Measurements from ENCODE around the gene CDX2.

DNA sequence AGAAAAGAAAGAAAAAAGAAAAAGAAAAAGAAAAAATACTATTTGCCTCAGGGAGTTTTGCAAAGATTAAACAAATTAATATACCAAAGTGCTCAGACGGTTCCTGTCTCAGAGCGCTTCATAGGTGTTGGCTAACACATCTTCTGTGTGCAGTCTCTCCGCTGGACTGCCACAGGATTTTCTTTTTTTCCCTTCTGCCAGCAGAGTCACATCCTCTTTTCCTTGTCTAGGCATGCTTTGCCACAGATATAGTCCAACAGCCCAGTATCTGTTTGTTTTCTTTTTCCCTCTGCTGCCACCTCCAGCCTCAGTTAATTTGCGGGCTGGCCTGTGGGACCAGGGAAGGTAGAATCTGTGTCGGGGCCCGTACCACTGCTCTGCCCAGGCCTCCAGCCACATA is 22.8 kb upstream of the CDX2 start:
- TF ChIP-seq, protein P1, sequence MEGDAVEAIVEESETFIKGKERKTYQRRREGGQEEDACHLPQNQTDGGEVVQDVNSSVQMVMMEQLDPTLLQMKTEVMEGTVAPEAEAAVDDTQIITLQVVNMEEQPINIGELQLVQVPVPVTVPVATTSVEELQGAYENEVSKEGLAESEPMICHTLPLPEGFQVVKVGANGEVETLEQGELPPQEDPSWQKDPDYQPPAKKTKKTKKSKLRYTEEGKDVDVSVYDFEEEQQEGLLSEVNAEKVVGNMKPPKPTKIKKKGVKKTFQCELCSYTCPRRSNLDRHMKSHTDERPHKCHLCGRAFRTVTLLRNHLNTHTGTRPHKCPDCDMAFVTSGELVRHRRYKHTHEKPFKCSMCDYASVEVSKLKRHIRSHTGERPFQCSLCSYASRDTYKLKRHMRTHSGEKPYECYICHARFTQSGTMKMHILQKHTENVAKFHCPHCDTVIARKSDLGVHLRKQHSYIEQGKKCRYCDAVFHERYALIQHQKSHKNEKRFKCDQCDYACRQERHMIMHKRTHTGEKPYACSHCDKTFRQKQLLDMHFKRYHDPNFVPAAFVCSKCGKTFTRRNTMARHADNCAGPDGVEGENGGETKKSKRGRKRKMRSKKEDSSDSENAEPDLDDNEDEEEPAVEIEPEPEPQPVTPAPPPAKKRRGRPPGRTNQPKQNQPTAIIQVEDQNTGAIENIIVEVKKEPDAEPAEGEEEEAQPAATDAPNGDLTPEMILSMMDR (IDR thresholded peaks at IDR 0.05; ENCODE audit: low read depth, low read length, missing input control) = no peak
- TF ChIP-seq GABPA (IDR thresholded peaks at IDR 0.05 in 1 of 2, conservative IDR thresholded peaks at IDR 0.05 in 1 of 2) (no peak), SP1 (IDR thresholded peaks at IDR 0.05) (no peak), FOXA1 (IDR thresholded peaks at IDR 0.05) (no peak), EGR1 (IDR thresholded peaks at IDR 0.05; ENCODE audit: low read depth in 2 of 2) (no peak), TAF1 (conservative IDR thresholded peaks at IDR 0.05) (no peak), RAD21 (IDR thresholded peaks at IDR 0.05) (no peak), YY1 (IDR thresholded peaks at IDR 0.05) (no peak), HNF4A (conservative IDR thresholded peaks at IDR 0.05) (no peak)
- TF ChIP-seq, protein P2, sequence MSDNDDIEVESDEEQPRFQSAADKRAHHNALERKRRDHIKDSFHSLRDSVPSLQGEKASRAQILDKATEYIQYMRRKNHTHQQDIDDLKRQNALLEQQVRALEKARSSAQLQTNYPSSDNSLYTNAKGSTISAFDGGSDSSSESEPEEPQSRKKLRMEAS (IDR thresholded peaks at IDR 0.05) = no peak
- TF ChIP-seq, protein P3, sequence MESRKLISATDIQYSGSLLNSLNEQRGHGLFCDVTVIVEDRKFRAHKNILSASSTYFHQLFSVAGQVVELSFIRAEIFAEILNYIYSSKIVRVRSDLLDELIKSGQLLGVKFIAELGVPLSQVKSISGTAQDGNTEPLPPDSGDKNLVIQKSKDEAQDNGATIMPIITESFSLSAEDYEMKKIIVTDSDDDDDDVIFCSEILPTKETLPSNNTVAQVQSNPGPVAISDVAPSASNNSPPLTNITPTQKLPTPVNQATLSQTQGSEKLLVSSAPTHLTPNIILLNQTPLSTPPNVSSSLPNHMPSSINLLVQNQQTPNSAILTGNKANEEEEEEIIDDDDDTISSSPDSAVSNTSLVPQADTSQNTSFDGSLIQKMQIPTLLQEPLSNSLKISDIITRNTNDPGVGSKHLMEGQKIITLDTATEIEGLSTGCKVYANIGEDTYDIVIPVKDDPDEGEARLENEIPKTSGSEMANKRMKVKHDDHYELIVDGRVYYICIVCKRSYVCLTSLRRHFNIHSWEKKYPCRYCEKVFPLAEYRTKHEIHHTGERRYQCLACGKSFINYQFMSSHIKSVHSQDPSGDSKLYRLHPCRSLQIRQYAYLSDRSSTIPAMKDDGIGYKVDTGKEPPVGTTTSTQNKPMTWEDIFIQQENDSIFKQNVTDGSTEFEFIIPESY (IDR thresholded peaks at IDR 0.05) = no peak
- TF ChIP-seq, protein P4, sequence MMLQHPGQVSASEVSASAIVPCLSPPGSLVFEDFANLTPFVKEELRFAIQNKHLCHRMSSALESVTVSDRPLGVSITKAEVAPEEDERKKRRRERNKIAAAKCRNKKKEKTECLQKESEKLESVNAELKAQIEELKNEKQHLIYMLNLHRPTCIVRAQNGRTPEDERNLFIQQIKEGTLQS (IDR thresholded peaks at IDR 0.05) = no peak
- TF ChIP-seq, protein P5, sequence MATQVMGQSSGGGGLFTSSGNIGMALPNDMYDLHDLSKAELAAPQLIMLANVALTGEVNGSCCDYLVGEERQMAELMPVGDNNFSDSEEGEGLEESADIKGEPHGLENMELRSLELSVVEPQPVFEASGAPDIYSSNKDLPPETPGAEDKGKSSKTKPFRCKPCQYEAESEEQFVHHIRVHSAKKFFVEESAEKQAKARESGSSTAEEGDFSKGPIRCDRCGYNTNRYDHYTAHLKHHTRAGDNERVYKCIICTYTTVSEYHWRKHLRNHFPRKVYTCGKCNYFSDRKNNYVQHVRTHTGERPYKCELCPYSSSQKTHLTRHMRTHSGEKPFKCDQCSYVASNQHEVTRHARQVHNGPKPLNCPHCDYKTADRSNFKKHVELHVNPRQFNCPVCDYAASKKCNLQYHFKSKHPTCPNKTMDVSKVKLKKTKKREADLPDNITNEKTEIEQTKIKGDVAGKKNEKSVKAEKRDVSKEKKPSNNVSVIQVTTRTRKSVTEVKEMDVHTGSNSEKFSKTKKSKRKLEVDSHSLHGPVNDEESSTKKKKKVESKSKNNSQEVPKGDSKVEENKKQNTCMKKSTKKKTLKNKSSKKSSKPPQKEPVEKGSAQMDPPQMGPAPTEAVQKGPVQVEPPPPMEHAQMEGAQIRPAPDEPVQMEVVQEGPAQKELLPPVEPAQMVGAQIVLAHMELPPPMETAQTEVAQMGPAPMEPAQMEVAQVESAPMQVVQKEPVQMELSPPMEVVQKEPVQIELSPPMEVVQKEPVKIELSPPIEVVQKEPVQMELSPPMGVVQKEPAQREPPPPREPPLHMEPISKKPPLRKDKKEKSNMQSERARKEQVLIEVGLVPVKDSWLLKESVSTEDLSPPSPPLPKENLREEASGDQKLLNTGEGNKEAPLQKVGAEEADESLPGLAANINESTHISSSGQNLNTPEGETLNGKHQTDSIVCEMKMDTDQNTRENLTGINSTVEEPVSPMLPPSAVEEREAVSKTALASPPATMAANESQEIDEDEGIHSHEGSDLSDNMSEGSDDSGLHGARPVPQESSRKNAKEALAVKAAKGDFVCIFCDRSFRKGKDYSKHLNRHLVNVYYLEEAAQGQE (IDR thresholded peaks at IDR 0.05) = no peak
